Prostate gland (tissue), 2 donors: ENCODE measurements around the gene SOX30. TPM values are rescaled to one million over a fixed set of nuclear protein-coding genes. Genes with fewer than 3 reads are reported as not detected.

ENCODE experiments used
- DNase-seq: peaks from one replicate; pipeline ENCODE4 v3.0.0-alpha.2; 2019; ENCODE audit warnings: low spot score
- H3K27ac ChIP-seq, 2 donors: fragments of 200-600 bp; sonication (generic); 2 replicates each; pipeline ENCODE4 v1.5.1; 2017 to 2019
- H3K27me3 ChIP-seq: fragments of 200-600 bp; sonication (generic); replicated peaks from 2 replicates; pipeline ENCODE4 v1.5.1; 2019; ENCODE audit not compliant: insufficient read depth
- H3K36me3 ChIP-seq, 2 donors: fragments of 200-600 bp; sonication (generic); 1 replicate in 1 of 2; 2 replicates in 1 of 2; pipeline versions ENCODE4 v1.5.1 to v1.8.1; 2017 to 2019
- H3K4me1 ChIP-seq: fragments of 200-600 bp; sonication (generic); replicated peaks from 2 replicates; pipeline ENCODE4 v1.5.1; 2019
- H3K4me3 ChIP-seq, 2 donors: fragments of 200-600 bp; sonication (generic); 2 replicates each; pipeline ENCODE4 v1.5.1; 2017 to 2019
- H3K9me3 ChIP-seq: fragments of 200-600 bp; sonication (generic); 2 replicates; pipeline ENCODE4 v1.5.1; 2017
- POLR2A ChIP-seq: fragments of 450-650 bp; IDR thresholded peaks from one replicate; pipeline ENCODE4 v1.6.1; 2016; ENCODE audit warnings: antibody characterized with exemption, mild to moderate bottlenecking
- POLR2AphosphoS5 ChIP-seq: sonication (generic); formaldehyde crosslinking; IDR thresholded peaks from one replicate; pipeline ENCODE4 v1.6.1; 2017; ENCODE audit warnings: antibody characterized with exemption
- WGBS: methylation state at CpG from one replicate; pipeline ENCODE4 v1.1.5; 2018; 5-methylcytosine and 5-hydroxymethylcytosine counted together
- intact Hi-C: fragments of 100-400 bp; cut with DNase I; formaldehyde crosslinking; loops from one replicate; pipeline ENCODE4 v1.14.2; 2022
- total RNA-seq, 2 donors: library from RNA; depleted of rRNA; stranded (reverse); fragments of >200 nt; gene quantifications; one replicate each; pipeline ENCODE4 v1.1.0, GENCODE V29; 2016
- TF ChIP-seq, protein P1 (sequence below), 4 experiments: fragments of 200-600 bp in 2 of 4; fragments of 450-650 bp in 2 of 4; sonication (generic) in 2 of 4; IDR thresholded peaks; 1 replicate in 3 of 4; 2 replicates in 1 of 4; pipeline ENCODE4 v1.5.1; 2016 to 2019; ENCODE audit warnings: antibody characterized with exemption in 4 of 4, mild to moderate bottlenecking in 2 of 4, moderate library complexity in 2 of 4

SOX30 gene
- total RNA-seq, 2 donors from 2014 or later, result 14.4 TPM; not detected in 1

DNA sequence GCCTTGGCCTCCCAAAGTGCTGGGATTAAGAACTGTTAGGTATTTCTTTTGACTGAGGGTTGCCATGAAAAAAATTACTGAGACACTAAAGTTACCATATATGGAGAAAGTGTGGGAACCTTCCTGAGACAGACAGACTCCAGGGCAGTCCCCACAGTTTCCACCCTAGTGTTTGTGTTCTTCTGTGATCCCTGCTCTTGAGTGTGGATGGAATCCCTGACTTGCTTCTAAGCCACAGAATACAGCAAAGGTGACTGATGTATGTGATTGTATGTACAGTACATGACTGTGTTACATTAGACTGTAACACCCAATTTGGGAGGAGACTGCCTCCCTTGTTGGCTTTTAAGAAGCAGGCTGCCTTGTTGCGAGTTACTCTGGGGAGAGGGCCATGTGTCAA lies 52.0 kb downstream of the SOX30 start:
- Histone ChIP-seq H3K4me3 (no peak overlapping the region), H3K36me3 (no peaks in the 10 kb centered on the region), H3K9me3 (no peaks in the 10 kb centered on the region), H3K27me3 (no peaks in the 10 kb centered on the region), H3K4me1 (no peaks in the 10 kb centered on the region), H3K27ac (no peak overlapping the region)
- TF ChIP-seq POLR2A (no peak), POLR2AphosphoS5 (no peak)
- TF ChIP-seq, protein P1, sequence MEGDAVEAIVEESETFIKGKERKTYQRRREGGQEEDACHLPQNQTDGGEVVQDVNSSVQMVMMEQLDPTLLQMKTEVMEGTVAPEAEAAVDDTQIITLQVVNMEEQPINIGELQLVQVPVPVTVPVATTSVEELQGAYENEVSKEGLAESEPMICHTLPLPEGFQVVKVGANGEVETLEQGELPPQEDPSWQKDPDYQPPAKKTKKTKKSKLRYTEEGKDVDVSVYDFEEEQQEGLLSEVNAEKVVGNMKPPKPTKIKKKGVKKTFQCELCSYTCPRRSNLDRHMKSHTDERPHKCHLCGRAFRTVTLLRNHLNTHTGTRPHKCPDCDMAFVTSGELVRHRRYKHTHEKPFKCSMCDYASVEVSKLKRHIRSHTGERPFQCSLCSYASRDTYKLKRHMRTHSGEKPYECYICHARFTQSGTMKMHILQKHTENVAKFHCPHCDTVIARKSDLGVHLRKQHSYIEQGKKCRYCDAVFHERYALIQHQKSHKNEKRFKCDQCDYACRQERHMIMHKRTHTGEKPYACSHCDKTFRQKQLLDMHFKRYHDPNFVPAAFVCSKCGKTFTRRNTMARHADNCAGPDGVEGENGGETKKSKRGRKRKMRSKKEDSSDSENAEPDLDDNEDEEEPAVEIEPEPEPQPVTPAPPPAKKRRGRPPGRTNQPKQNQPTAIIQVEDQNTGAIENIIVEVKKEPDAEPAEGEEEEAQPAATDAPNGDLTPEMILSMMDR (IDR thresholded peaks at IDR 0.05), result no peak
- WGBS, result 94% methylated on average over 1 of the region's 1 CpG
- intact Hi-C loops, result no loop called here
- no peak for DNase-seq

DNA sequence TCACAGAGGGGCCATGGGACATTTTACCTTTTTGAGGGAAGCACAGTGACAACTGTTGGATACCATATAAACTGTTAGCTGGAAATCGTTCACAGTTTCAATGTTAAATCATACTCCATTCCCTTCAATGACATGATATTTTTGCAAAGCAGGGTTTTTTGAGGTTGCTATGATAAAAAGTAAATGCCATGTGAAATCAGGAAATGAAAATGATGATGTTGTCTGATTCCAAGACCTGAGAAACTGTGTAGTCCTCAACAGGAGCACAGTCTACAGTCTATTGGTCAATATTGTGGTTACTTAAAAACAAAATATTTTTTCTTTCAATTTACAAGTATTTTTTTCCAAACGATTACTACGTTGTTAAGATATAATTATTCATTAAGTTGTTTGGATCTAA lies 52.7 kb downstream of the SOX30 start:
- Histone ChIP-seq H3K4me3 (no peak overlapping the region), H3K36me3 (no peaks in the 10 kb centered on the region), H3K4me1 (no peaks in the 10 kb centered on the region), H3K27me3 (no peaks in the 10 kb centered on the region), H3K9me3 (no peaks in the 10 kb centered on the region), H3K27ac (no peak overlapping the region)
- TF ChIP-seq POLR2A (no peak), POLR2AphosphoS5 (no peak)
- TF ChIP-seq, protein P1 (IDR thresholded peaks at IDR 0.05), result no peak
- DNase-seq, result no peak
- intact Hi-C loops, result no loop called here
- WGBS, result 92% methylated on average over 3 of the region's 3 CpGs

DNA sequence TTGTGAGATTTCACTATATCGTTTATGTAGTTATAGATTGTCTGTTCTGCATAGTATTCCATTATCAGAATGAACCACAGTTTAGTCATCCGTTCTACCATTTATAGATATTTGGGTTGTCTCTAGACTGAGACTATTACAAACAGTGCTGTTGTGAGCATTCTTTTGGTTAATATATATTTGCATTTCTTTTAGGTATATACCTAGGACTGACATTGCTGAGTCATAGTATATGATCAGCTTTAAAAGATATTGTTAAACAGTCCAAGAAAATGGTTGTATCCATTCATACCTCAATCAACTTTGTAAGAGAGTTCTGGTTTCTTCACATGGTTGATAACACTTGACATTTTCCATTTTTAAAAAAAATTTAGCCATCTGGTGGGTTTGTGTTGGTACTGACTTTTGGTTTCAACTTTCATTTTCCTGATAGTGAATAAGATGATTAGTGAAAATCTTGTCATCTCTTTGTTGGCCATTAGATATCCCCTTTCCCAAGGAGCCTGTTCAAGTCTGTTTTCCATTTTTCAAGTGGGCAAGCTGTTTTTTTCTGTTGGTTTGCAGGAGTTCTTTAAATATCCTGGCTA lies 53.8 kb downstream of the SOX30 start:
- H3K4me3 ChIP-seq, result no peak overlapping the region
- no peaks in the 10 kb centered on the region for H3K36me3 ChIP-seq
- no peaks in the 10 kb centered on the region for H3K4me1 ChIP-seq
- no peaks in the 10 kb centered on the region for H3K27me3 ChIP-seq
- H3K9me3 ChIP-seq, result no peaks in the 10 kb centered on the region
- no peak overlapping the region for H3K27ac ChIP-seq
- intact Hi-C loops, result no loop called here
- no peak for DNase-seq
- 90% methylated on average over 2 of the region's 2 CpGs for WGBS
- TF ChIP-seq, protein P1 (IDR thresholded peaks at IDR 0.05), result no peak
- TF ChIP-seq POLR2A, result no peak
- TF ChIP-seq POLR2AphosphoS5, result no peak

DNA sequence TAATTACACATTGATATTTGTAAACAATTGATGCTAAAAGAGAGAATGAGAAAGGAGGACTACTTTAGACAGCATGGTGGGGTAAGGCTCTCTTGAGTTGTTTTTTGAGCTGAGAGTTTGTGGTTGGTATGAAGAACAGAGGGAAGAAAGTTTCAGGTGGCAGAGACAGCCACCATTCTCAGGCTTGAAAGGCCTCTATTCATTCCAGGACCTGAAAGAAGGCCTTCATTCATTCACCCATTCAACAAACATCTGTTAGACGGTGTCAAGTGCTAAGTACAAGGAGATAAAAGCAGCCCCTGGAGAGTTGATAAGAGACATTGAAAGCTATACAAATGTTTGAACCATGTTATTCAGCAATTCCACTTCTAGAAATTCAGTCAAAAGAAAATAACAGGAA lies 55.0 kb downstream of the SOX30 start:
- intact Hi-C loops, result no loop called here
- no peaks in the 10 kb centered on the region for H3K27me3 ChIP-seq
- H3K4me3 ChIP-seq, result no peak overlapping the region
- WGBS, result 48% methylated on average over 1 of the region's 1 CpG
- no peak overlapping the region for H3K27ac ChIP-seq
- DNase-seq, result no peak
- no peaks in the 10 kb centered on the region for H3K4me1 ChIP-seq
- no peak for TF ChIP-seq POLR2AphosphoS5
- TF ChIP-seq, protein P1 (IDR thresholded peaks at IDR 0.05), result no peak
- TF ChIP-seq POLR2A, result no peak
- H3K9me3 ChIP-seq, result no peaks in the 10 kb centered on the region
- H3K36me3 ChIP-seq, result no peaks in the 10 kb centered on the region

DNA sequence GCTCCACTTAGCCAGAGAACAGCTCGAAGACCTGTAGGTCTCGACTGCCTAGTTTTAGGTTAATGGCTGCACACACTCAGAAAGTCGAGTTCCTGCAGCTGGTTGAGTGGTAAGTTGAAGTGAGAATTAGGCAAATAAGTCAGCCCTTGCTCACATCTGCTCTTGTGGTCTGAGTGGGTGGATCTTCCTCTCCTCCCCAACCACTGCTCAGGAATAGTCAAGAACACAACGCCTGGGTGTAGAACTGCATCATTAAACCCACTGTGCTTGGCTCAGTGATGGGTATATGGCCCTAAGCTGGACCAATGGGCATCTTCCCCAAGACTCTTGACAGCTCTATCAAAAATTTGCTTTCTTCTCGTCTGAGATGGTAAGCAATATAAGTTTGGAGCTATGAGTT lies 55.8 kb downstream of the SOX30 start:
- Histone ChIP-seq H3K4me3 (no peak overlapping the region), H3K9me3 (no peaks in the 10 kb centered on the region), H3K27me3 (no peaks in the 10 kb centered on the region), H3K4me1 (no peaks in the 10 kb centered on the region), H3K36me3 (no peaks in the 10 kb centered on the region), H3K27ac (no peak overlapping the region)
- intact Hi-C loops, result no loop called here
- TF ChIP-seq POLR2A (no peak), POLR2AphosphoS5 (no peak)
- TF ChIP-seq, protein P1 (IDR thresholded peaks at IDR 0.05), result no peak
- no peak for DNase-seq
- WGBS, result 84% methylated on average over 5 of the region's 5 CpGs
